Endothelial cell of umbilical vein (primary cell): ENCODE data around the gene PRG2. TPM values are rescaled to one million over a fixed set of nuclear protein-coding genes. Genes with fewer than 3 reads are reported as not detected.

Experiments
- BruUV-seq: library from RNA; stranded (reverse); fragments of 400-500 nt; replicated peaks from 2 replicates; lab custom pipeline; 2021; lab: Mats Ljungman, UMichigan
- CTCF ChIA-PET: fragments of 300-600, 350-600 bp; sonication (Branson Sonifier 250); formaldehyde crosslinking; loops from one replicate; lab custom pipeline; 2021; ENCODE audit warnings: antibody characterized with exemption, inconsistent platforms; lab: Charles Lee
- POLR2A ChIA-PET: fragments of 300-600, 350-600 bp; sonication (Branson Sonifier 250); formaldehyde crosslinking; loops from one replicate; lab custom pipeline; 2021; ENCODE audit warnings: antibody characterized with exemption, inconsistent platforms; lab: Charles Lee
- DNase-seq: peaks from one replicate; pipeline ENCODE4 v3.0.0-alpha.2; 2011; ENCODE audit warnings: low read depth, low spot score
- FAIRE-seq: peaks from 2 replicates; lab custom pipeline; 2011; peaks lifted over from hg19 to GRCh38; lab: Jason Lieb, UNC
- H2AFZ ChIP-seq: 2 replicates; pipeline ENCODE4 v1.6.0; 2012; ENCODE audit warnings: low read depth, low read length, control low read depth, inconsistent platforms
- H3K27ac ChIP-seq: 2 replicates; pipeline ENCODE4 v1.5.1; 2011; ENCODE audit warnings: low read depth, mild to moderate bottlenecking, control low read depth, low read length, moderate library complexity; ENCODE audit not compliant: insufficient read depth
- H3K27me3 ChIP-seq, 2 experiments: 2 replicates each; pipeline versions ENCODE4 v1.6.0 to v1.6.1; 2011; ENCODE audit warnings: low read length in 2 of 2, mixed read lengths in 1 of 2; ENCODE audit not compliant: control insufficient read depth in 2 of 2, insufficient read depth in 2 of 2
- H3K36me3 ChIP-seq, 2 experiments: 2 replicates in 1 of 2; 3 replicates in 1 of 2; pipeline ENCODE4 v1.5.1; 2011; ENCODE audit warnings: low read length in 2 of 2, mild to moderate bottlenecking in 1 of 2, moderate library complexity in 1 of 2; ENCODE audit not compliant: control insufficient read depth in 2 of 2, insufficient read depth in 2 of 2; ENCODE audit errors: extremely low read depth in 1 of 2
- H3K4me1 ChIP-seq: 3 replicates; pipeline ENCODE4 v1.5.1; 2011; ENCODE audit warnings: mild to moderate bottlenecking, low read length; ENCODE audit not compliant: control insufficient read depth, insufficient read depth; ENCODE audit errors: extremely low read depth
- H3K4me2 ChIP-seq: 2 replicates; pipeline ENCODE4 v1.6.1; 2011; ENCODE audit warnings: low read length, control low read depth, mixed read lengths; ENCODE audit not compliant: insufficient read depth
- H3K4me3 ChIP-seq, 3 experiments: fragments of 200-600 bp in 1 of 3; sonication (generic), shearing (Covaris generic) in 1 of 3; replicated peaks in 1 of 3; 2 replicates each; pipeline ENCODE4 v1.5.1; 2011 to 2016; ENCODE audit warnings: control low read depth in 3 of 3, low read length in 3 of 3, mild to moderate bottlenecking in 2 of 3, inconsistent platforms in 1 of 3, low read depth in 1 of 3, moderate library complexity in 1 of 3; ENCODE audit not compliant: insufficient read depth in 1 of 3
- H3K79me2 ChIP-seq: 2 replicates; pipeline ENCODE4 v1.6.0; 2012; ENCODE audit warnings: low read length, inconsistent platforms; ENCODE audit not compliant: control insufficient read depth, insufficient read depth
- H3K9ac ChIP-seq: replicated peaks from 2 replicates; pipeline ENCODE3; 2011; ENCODE audit warnings: low read length, control low read depth; ENCODE audit not compliant: insufficient read depth; ENCODE audit errors: extremely low read depth
- H3K9me1 ChIP-seq: replicated peaks from 3 replicates; pipeline ENCODE4 v1.6.0; 2011; ENCODE audit warnings: mild to moderate bottlenecking, low read length; ENCODE audit not compliant: control insufficient read depth, insufficient read depth; ENCODE audit errors: extremely low read depth
- H3K9me3 ChIP-seq: replicated peaks from 2 replicates; pipeline ENCODE4 v1.5.1; 2012; ENCODE audit warnings: low read length, inconsistent platforms; ENCODE audit not compliant: control insufficient read depth, insufficient read depth
- H4K20me1 ChIP-seq: replicated peaks from 2 replicates; pipeline ENCODE3; 2011; ENCODE audit warnings: mild to moderate bottlenecking, low read length; ENCODE audit not compliant: control insufficient read depth, insufficient read depth; ENCODE audit errors: extremely low read depth
- GATA2 ChIP-seq: IDR thresholded peaks from 2 replicates; pipeline ENCODE4 v1.7.0; 2011; ENCODE audit warnings: low read depth, mild to moderate bottlenecking, moderate library complexity, mixed read lengths, low read length; ENCODE audit not compliant: insufficient read length, insufficient read depth
- JUN ChIP-seq: IDR thresholded peaks from 2 replicates; pipeline ENCODE4 v1.6.1; 2011; ENCODE audit warnings: borderline replicate concordance, low read depth; ENCODE audit not compliant: insufficient read length, insufficient read depth
- MAX ChIP-seq: IDR thresholded peaks from 2 replicates; pipeline ENCODE4 v1.6.1; 2011; ENCODE audit not compliant: insufficient read depth, insufficient read length
- MYC ChIP-seq: IDR thresholded peaks from one replicate; pipeline ENCODE4 v1.6.1; 2011; ENCODE audit warnings: mild to moderate bottlenecking, low read depth, low read length
- dilution Hi-C: fragments of 300-500 bp; cut with MboI; formaldehyde crosslinking; loops from one replicate; pipeline ENCODE4 v1.15.0; 2019; ENCODE audit warnings: low sequenced_read_pairs; ENCODE audit not compliant: extremely low pct_ligation_motif_present
- intact Hi-C: fragments of 100-400 bp; cut with micrococcal nuclease; formaldehyde crosslinking; loops from one replicate; pipeline ENCODE4 v1.10.0; 2022
- polyA plus RNA-seq, 4 experiments: library from polyadenylated mRNA; depleted of rRNA in 3 of 4; stranded (reverse) in 3 of 4; unstranded in 1 of 4; fragments of >200 nt; gene quantifications; 2 replicates each; pipeline versions ENCODE4 v1.2.1 to v1.2.3, GENCODE V29; 2011 to 2012; ENCODE audit warnings: missing spikeins in 1 of 4
- total RNA-seq: library from RNA; stranded (reverse); gene quantifications from 2 replicates; pipeline ENCODE4 v1.2.3, GENCODE V29; 2021

The PRG2 gene
- total and polyA plus RNA-seq, 2 donors (not counting 3 experiments of a cell fraction or from before 2014, with no cell fraction given): 0.08 to 0.55 TPM

- intact Hi-C loops: loop anchor here (10.0 kb wide), 1 partner anchor 578 kb away; no protein-coding TSS in a partner anchor
These were observed 36.0 kb upstream of the PRG2 start for GRCh38 chr11:57426439-57426928.

GRCh38 chr11:57425565-57426438 lies 35.4 kb upstream of the PRG2 start:
- peaks cover 19% of the 10 kb centered on the region for H3K79me2 ChIP-seq
- peak overlapping the region; percentile 81 for H3K4me2 ChIP-seq
- peak overlapping the region; percentile 74 for H3K9ac ChIP-seq
- H3K4me1 ChIP-seq: peaks cover 33% of the 10 kb centered on the region
- DNase-seq: peak; percentile 41
- intact Hi-C loops: loop anchor here (1.0 to 10.0 kb wide), 3 partner anchors 101 to 579 kb away; no protein-coding TSS in a partner anchor
- H3K36me3 ChIP-seq: peaks cover 3% of the 10 kb centered on the region in 2 experiments
- peaks cover 4 to 5% of the 10 kb centered on the region in 2 experiments for H3K27me3 ChIP-seq
- FAIRE-seq: peak; percentile 71
- peak overlapping the region; percentile 81 for H3K27ac ChIP-seq
- H3K9me3 ChIP-seq: no peaks in the 10 kb centered on the region
- dilution Hi-C loops: no loop called here
- H2AFZ ChIP-seq: no peak overlapping the region
- ChIA-PET POLR2A (interaction anchor here (1.3 kb wide), 1 partner anchor 114 kb away, joined by 8 read pairs; no protein-coding TSS in a partner anchor), CTCF (interaction anchor here (1.0 to 4.0 kb wide), 5 partner anchors 19 to 87 kb away, joined by 3 to 24 read pairs (median 5); no protein-coding TSS in a partner anchor)
- peak overlapping the region in 2 of 3 experiments; percentile 47 to 68 for H3K4me3 ChIP-seq
- TF ChIP-seq MYC (no peak), JUN (no peak), MAX (peak; percentile 31)
- H4K20me1 ChIP-seq: no peaks in the 10 kb centered on the region
- TSS peak; percentile 39 for BruUV-seq
- no peaks in the 10 kb centered on the region for H3K9me1 ChIP-seq

More at GRCh38 chr11:57426439-57426928, 36.0 kb upstream of the PRG2 start:
- Histone ChIP-seq H3K4me2 (peak overlapping the region; percentile 81), H4K20me1 (no peaks in the 10 kb centered on the region), H3K36me3 (peaks cover 3% of the 10 kb centered on the region in 2 experiments), H3K4me1 (peaks cover 33% of the 10 kb centered on the region), H3K9ac (peak overlapping the region; percentile 74), H2AFZ (peak overlapping the region; percentile 80), H3K79me2 (peaks cover 19% of the 10 kb centered on the region), H3K27me3 (peaks cover 4 to 5% of the 10 kb centered on the region in 2 experiments), H3K9me1 (no peaks in the 10 kb centered on the region), H3K27ac (peak overlapping the region; percentile 81), H3K4me3 (peak overlapping the region; percentile 47 to 68 (median 59)), H3K9me3 (no peaks in the 10 kb centered on the region)
- dilution Hi-C loops: no loop called here
- BruUV-seq: no TSS peak
- TF ChIP-seq JUN (no peak), GATA2 (no peak)
- POLR2A ChIA-PET: no interaction called here
- DNase-seq: peak; percentile 31
- peak; percentile 61 for FAIRE-seq
- CTCF ChIA-PET: interaction anchor here (1.0 to 4.0 kb wide), 5 partner anchors 20 to 86 kb away, joined by 3 to 24 read pairs (median 5); no protein-coding TSS in a partner anchor
